Cardiac fibroblast (primary cell): ENCODE data around the gene BEND5.
A peak's percentile ranks its signal among the peaks of the same experiment; 100 is the strongest.

Experiments used
- DNase-seq, 2 donors: peaks; one replicate each; pipeline versions ENCODE4 v3.0.0 to v3.0.0-alpha.2; 2010; ENCODE audit warnings: low read depth in 2 of 2
- H3K4me3 ChIP-seq, 2 donors: replicated peaks in 1 of 2; 1 replicate in 1 of 2; 2 replicates in 1 of 2; pipeline ENCODE4 v1.5.1; 2011; ENCODE audit warnings: low read depth in 2 of 2, low read length in 2 of 2, mild to moderate bottlenecking in 2 of 2, moderate library complexity in 1 of 2
- TF ChIP-seq, protein P1 (sequence below): IDR thresholded peaks from one replicate; pipeline ENCODE4 v1.5.1; 2011; ENCODE audit warnings: low read depth, mild to moderate bottlenecking, low read length, inconsistent platforms

Gene BEND5, protein sequence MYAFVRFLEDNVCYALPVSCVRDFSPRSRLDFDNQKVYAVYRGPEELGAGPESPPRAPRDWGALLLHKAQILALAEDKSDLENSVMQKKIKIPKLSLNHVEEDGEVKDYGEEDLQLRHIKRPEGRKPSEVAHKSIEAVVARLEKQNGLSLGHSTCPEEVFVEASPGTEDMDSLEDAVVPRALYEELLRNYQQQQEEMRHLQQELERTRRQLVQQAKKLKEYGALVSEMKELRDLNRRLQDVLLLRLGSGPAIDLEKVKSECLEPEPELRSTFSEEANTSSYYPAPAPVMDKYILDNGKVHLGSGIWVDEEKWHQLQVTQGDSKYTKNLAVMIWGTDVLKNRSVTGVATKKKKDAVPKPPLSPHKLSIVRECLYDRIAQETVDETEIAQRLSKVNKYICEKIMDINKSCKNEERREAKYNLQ

DNA sequence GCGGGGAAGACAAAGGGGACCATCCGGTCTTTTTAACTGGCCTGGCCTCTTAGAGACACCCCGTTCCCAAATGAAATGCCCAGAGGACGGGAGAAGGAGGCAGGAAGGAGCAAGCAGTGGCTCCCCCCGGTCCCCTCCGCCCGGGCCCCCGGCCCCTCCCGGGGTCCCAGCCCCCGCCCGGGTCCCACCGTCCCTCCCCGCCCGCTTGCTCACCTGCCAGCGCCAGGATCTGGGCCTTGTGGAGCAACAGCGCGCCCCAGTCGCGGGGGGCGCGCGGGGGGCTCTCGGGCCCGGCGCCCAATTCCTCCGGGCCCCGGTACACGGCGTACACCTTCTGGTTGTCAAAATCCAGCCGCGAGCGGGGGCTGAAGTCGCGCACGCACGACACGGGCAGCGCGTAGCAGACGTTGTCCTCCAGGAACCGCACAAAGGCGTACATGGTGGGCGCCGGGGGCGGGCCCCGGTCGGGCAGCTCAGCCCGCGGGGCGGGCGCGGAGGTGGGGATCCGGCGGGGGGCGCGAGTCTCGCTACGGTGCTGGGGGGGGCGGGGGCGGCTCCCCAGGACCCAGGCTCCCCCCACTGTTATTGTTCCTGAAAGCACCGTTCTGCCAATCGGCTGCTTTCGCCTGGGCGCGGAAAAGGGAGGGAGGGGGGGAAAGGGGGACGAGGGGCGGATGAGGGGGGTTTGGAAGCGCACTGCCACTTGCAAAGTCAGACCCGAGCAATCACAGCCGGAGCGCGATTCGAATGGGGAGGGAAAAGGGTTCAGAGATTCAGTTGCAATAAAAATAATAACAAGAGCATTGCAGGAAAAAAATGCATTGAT is at the start of gene BEND5:
TSS of gene BEND5 (minus strand) at position 499 of the 826 bp plus-strand sequence. CDS start at position 439, 60 bp downstream.
- H3K4me3 ChIP-seq, result peak within 1 kb of the TSS in 1 of 2 donors; percentile 43
- TF ChIP-seq, protein P1, sequence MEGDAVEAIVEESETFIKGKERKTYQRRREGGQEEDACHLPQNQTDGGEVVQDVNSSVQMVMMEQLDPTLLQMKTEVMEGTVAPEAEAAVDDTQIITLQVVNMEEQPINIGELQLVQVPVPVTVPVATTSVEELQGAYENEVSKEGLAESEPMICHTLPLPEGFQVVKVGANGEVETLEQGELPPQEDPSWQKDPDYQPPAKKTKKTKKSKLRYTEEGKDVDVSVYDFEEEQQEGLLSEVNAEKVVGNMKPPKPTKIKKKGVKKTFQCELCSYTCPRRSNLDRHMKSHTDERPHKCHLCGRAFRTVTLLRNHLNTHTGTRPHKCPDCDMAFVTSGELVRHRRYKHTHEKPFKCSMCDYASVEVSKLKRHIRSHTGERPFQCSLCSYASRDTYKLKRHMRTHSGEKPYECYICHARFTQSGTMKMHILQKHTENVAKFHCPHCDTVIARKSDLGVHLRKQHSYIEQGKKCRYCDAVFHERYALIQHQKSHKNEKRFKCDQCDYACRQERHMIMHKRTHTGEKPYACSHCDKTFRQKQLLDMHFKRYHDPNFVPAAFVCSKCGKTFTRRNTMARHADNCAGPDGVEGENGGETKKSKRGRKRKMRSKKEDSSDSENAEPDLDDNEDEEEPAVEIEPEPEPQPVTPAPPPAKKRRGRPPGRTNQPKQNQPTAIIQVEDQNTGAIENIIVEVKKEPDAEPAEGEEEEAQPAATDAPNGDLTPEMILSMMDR, result no peak

DNA sequence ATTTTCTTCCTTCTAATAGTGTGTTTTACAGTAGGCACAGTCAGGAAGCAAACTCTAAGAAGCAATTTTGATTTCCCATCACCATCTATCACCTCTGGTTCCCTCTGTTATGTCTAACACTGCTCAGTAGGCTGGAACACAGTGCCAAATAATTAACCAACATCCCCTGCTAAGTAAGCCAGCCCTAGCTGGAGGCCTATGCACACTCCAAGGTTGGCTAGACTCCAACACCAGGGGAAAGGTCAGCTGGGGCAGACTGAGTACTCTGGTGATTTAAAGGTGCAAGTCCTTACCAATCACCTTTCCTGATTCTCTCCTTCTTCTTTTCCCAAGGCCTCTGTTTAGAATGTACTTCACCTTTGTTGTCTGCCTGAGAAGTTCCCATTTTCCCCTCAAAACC is 46.5 kb upstream of the BEND5 start:
- TF ChIP-seq, protein P1, result no peak
- DNase-seq, result no peak
- H3K4me3 ChIP-seq, result no peak overlapping the region

More for the DNA sequence above, at the start of gene BEND5:
- DNase-seq, result peak in 1 of 2 donors; percentile 45

DNA sequence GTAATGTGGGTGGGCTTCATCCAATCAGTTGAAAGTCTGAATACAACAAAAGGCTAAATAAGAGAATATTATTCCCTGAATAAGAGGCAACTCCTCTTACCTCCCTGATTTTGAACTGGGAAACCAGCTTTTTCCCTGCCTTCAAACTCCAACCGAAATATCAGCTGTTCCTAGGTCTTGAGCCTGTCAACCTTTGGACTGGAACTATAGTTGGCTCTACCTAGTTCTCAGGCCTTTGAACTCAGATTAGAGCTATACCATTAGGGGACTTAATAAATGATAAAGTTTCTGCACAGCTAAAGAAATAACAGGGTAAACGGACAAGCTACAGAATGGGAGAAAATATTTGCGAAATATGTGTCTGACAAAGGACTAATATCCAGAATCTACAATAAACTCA is 43.8 kb upstream of the BEND5 start:
- DNase-seq, result no peak
- no peak overlapping the region for H3K4me3 ChIP-seq
- TF ChIP-seq, protein P1, result no peak

DNA sequence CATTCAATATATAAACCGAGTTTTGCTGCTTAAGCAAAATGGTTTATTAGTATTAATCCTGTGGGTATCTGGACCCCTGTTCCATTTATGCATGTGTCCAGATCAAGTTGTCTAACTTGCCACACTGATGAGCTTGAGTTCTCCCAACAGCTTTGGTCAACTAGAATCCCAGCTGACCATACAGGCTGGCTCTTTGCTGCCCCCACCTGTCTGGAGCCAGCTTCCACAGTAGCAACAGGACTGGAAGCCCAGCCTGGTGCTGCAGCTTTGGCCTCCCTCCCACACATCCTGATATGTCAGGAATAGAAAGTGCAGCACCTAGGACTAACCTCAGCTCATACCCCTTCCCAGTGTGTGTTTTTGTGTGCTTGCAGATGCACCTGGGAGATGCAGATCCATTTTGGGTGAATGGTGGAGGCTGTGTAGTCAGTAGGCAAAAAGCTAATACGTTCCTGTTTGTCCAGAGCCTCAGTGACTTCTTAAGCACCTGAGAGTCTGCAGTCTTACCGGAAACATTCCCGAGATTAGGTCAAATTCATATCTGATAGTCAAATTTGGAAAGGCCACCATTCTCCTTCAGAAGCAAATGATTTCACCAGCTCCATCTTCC is 40.9 kb upstream of the BEND5 start:
- DNase-seq, result peak; percentile 33 to 61
- TF ChIP-seq, protein P1, result peak; percentile 57
- H3K4me3 ChIP-seq, result no peak overlapping the region

DNA sequence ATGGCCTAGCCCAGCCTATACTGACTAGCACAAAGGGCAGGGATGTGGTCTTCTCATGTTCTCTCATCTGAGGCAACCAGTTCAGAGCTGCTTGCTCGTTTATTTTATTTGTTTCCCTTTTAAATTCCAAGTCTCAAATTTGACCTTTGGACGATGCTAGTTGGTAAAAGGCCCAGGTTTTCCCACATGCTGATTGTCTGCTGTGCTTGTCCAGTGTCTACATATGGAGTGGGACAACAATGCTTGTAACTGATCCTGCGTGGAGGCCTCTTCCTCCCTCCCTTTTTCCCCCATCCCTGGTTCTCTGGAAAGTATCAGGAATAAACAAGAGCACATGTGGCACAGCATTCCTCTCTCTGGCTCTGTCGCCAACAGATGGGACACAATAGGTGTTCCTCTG is 34.0 kb upstream of the BEND5 start:
- no peak overlapping the region for H3K4me3 ChIP-seq
- DNase-seq, result no peak
- TF ChIP-seq, protein P1, result no peak

DNA sequence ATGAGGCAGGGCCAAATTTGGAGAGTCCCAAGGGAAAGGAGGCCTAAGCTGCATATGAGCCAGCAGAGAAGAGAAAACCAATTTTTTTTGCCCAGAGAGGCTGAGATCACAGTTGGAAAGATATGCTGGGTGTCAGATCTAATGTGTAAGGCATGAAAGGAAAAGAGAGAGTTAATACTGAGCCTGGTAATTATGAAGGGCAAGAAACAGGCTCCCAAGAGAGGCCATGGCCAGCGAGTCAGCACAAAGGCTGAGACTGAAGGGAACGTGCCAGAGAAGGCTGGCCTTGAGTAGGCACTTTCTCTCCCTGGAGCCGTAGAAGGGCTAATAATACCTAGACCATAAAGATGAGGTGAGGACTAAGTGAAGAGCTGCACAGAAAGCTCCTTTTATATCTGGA is 31.8 kb upstream of the BEND5 start:
- DNase-seq, result no peak
- H3K4me3 ChIP-seq, result no peak overlapping the region
- TF ChIP-seq, protein P1, result no peak
